NCI-H1092 treated with DMSO at 0.1 percent for 48 hours (cell line): Measurements from ENCODE around the gene OOSP4B.
"Not testable (repeated sequence)": the region's sequence is repeated elsewhere in the genome, so short reads cannot be mapped to it uniquely, and the experiment has no call there.

ENCODE experiments used
- DNase-seq: peaks from one replicate; lab custom pipeline; 2025; lab: John Stamatoyannopoulos, UW

OOSP4B gene

GRCh38 chr11:60059521-60060240 lies 42.7 kb downstream of the OOSP4B start:
- DNase-seq, result no peak

DNA sequence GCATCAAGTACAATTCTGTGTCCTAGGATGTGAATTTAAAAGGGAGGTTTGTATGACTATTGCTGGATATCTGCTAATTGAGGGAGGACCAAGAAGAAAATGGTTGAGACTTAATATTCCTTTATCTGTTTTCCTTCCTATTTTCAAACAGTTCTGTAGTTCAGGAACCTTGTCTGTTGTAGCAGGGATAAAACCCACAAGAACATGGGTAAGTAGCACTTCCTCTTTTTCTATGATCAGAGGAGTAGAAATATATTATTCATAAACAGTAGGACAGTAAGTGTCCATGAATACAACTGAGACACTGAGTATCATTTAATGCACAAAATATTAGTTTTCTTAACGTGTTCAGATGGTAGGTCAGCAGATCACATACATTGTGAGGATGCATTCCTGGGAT lies 47.1 kb downstream of the OOSP4B start:
- DNase-seq, result no peak

- DNase-seq, result no peak
Observed at GRCh38 chr11:60065801-60066200, 48.8 kb downstream of the OOSP4B start.

DNA sequence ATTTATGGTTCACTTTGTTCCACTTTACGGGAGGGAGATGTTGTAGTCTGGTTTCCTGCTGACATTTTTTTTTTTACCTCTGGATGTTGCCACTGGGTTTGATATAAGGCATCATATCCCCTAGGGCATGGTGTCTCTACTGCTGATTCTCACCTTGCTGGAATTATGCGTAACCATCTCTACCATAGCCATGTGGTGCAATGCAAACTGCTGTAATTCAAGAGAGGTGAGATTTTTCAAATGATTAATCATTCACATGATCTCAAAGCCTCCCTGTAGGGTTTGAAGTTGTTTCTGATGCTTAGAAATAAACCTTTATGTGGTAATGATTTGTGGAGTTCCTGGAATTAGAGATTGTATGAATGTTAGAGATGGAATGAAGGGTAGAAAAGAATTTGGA lies 52.5 kb downstream of the OOSP4B start:
- no peak for DNase-seq

DNA sequence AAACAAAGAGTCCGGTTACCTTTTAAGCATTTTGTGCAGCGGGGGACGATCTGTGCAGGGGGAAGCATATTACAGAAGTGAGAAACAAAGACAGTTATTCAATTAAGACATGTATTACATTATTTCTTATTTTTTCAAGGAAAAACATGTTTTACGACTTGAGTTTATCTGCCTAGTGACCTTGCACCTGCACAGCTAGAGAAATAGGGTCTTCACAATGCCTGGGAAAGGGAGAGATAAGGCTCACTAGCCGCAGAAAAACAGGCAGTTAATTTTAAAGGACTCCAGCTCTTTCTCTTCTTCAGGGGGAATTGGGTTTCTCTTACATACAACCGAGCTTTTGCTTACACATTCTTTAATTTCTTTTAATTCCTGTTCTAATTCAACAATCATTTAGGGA lies 54.7 kb downstream of the OOSP4B start:
- DNase-seq, result not testable (repeated sequence)

- no peak for DNase-seq
Observed at GRCh38 chr11:60077216-60077817, 60.3 kb downstream of the OOSP4B start.

- DNase-seq, result no peak
Observed at GRCh38 chr11:60077981-60078380, 61.0 kb downstream of the OOSP4B start.

DNA sequence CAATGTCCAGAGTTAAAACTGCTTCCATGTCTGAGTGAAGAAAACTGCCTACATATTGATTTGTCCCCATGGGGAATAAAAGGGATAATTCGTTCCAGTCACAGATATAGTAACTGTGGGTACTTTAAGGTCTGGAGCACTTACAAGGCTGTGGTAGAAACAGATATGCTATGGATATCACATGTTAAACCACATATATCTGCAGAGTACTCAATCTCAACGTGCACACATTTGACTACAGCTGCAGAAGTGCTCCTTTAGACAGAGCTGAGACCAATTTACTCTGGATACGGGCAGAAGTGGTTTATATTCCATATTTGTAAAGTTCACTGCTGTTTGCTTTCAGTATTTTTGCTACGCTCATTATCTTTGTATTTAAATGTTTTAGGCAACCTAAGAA lies 61.8 kb downstream of the OOSP4B start:
- no peak for DNase-seq

- no peak for DNase-seq
Observed at GRCh38 chr11:60080535-60080934, 63.6 kb downstream of the OOSP4B start.
